Chondrocyte (in vitro differentiated cells): ENCODE data around the gene MYLK. TPM values are rescaled to one million over a fixed set of nuclear protein-coding genes. Genes with fewer than 3 reads are reported as not detected.

ENCODE experiments used
- DNase-seq: peaks from one replicate; pipeline ENCODE4 v3.0.0; 2021; ENCODE audit warnings: mixed read lengths, low spot score
- H3K27ac Mint-ChIP-seq: one replicate; pipeline ENCODE4 v1.8.0; 2021; ENCODE audit warnings: mild to moderate bottlenecking, moderate library complexity, mixed read lengths; ENCODE audit not compliant: unreplicated experiment
- H3K27me3 Mint-ChIP-seq: 2 replicates; pipeline ENCODE4 v1.8.0; 2021; ENCODE audit warnings: low read depth, mixed read lengths
- H3K36me3 Mint-ChIP-seq: 2 replicates; pipeline ENCODE4 v1.8.0; 2021; ENCODE audit warnings: low read depth, mixed read lengths
- H3K4me1 Mint-ChIP-seq: 2 replicates; pipeline ENCODE4 v1.8.0; 2021; ENCODE audit warnings: low read depth, mild to moderate bottlenecking, mixed read lengths
- H3K4me3 Mint-ChIP-seq: one replicate; pipeline ENCODE4 v1.8.0; 2021; ENCODE audit warnings: mild to moderate bottlenecking, moderate library complexity, mixed read lengths; ENCODE audit not compliant: unreplicated experiment
- H3K9me3 Mint-ChIP-seq: 2 replicates; pipeline ENCODE4 v1.8.0; 2021; ENCODE audit warnings: low read depth, mixed read lengths
- total RNA-seq: library from RNA; stranded (reverse); gene quantifications from 3 replicates; pipeline ENCODE4 v1.2.1, GENCODE V29; 2021
- TF ChIP-seq, protein P1 (sequence below): fragments of 200-600 bp; sonication (generic); IDR thresholded peaks from 2 replicates; pipeline ENCODE4 v1.5.0; 2021; ENCODE audit warnings: antibody characterized with exemption, mild to moderate bottlenecking, moderate library complexity

Gene MYLK
- total RNA-seq, 1 donor from 2014 or later: 405 TPM

DNA sequence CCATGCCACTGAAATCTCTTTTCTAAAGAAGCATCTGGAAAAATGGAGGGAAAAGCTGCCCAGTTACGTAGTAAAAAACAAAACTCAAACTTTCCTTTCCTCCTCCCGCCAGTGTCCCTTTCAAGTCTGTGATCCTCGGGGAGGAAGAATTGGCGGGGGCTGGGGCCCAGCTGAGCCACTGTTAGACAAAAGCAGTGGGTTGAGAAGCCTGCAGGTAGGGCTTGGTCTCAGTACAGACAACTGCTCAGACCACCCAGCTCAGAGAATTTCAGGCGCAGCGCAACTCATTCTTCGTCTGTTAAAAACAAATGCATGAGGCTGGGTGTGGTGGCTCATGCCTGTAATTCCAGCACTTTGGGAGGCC lies 117.1 kb downstream of the MYLK start:
- no peaks in the 10 kb centered on the region for H3K27me3 Mint-ChIP-seq
- H3K4me1 Mint-ChIP-seq: peaks cover 4% of the 10 kb centered on the region
- peaks cover 2% of the 10 kb centered on the region for H3K36me3 Mint-ChIP-seq
- no peak overlapping the region for H3K4me3 Mint-ChIP-seq
- no peak for DNase-seq
- H3K9me3 Mint-ChIP-seq: no peaks in the 10 kb centered on the region
- TF ChIP-seq, protein P1, sequence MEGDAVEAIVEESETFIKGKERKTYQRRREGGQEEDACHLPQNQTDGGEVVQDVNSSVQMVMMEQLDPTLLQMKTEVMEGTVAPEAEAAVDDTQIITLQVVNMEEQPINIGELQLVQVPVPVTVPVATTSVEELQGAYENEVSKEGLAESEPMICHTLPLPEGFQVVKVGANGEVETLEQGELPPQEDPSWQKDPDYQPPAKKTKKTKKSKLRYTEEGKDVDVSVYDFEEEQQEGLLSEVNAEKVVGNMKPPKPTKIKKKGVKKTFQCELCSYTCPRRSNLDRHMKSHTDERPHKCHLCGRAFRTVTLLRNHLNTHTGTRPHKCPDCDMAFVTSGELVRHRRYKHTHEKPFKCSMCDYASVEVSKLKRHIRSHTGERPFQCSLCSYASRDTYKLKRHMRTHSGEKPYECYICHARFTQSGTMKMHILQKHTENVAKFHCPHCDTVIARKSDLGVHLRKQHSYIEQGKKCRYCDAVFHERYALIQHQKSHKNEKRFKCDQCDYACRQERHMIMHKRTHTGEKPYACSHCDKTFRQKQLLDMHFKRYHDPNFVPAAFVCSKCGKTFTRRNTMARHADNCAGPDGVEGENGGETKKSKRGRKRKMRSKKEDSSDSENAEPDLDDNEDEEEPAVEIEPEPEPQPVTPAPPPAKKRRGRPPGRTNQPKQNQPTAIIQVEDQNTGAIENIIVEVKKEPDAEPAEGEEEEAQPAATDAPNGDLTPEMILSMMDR: no peak
- H3K27ac Mint-ChIP-seq: no peak overlapping the region

GRCh38 chr3:123766193-123767008 lies 117.7 kb downstream of the MYLK start:
- Mint-ChIP-seq H3K36me3 (peaks cover 2% of the 10 kb centered on the region), H3K9me3 (no peaks in the 10 kb centered on the region), H3K27ac (no peak overlapping the region), H3K27me3 (no peaks in the 10 kb centered on the region), H3K4me3 (no peak overlapping the region), H3K4me1 (peaks cover 4% of the 10 kb centered on the region)
- DNase-seq: no peak
- TF ChIP-seq, protein P1: no peak

DNA sequence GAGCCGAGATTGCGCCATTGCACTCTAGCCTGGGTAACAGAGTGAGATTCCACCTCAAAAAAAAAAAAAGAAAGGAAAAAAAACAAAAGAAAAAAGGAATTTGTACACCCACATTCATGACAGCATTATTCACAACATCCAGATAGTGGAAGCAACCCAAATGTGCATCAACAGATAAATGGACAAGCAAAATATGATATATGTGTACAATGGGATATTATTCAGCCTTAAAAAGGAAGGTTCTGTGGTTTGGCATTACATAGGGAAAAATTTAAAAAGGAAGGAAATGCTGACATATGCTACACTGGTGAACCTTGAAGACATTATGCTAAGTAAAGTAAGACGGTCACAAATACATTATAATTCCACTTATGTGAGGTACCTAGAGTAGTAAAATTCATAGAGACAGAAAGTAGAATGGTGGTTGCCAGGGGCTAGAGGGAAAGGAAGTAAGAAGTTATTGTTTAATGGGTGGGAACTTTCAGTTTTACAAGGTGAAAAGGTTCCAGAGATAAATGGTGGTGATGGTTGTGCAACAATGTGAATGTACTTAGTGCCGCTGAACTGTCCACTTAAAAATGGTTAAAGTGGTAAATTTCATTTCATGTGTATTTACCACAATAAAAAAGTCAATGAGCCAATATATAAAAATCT lies 118.5 kb downstream of the MYLK start:
- H3K27me3 Mint-ChIP-seq: no peaks in the 10 kb centered on the region
- no peak overlapping the region for H3K27ac Mint-ChIP-seq
- no peak for DNase-seq
- H3K9me3 Mint-ChIP-seq: no peaks in the 10 kb centered on the region
- peaks cover 2% of the 10 kb centered on the region for H3K36me3 Mint-ChIP-seq
- H3K4me1 Mint-ChIP-seq: peaks cover 4% of the 10 kb centered on the region
- TF ChIP-seq, protein P1: no peak
- no peak overlapping the region for H3K4me3 Mint-ChIP-seq

DNA sequence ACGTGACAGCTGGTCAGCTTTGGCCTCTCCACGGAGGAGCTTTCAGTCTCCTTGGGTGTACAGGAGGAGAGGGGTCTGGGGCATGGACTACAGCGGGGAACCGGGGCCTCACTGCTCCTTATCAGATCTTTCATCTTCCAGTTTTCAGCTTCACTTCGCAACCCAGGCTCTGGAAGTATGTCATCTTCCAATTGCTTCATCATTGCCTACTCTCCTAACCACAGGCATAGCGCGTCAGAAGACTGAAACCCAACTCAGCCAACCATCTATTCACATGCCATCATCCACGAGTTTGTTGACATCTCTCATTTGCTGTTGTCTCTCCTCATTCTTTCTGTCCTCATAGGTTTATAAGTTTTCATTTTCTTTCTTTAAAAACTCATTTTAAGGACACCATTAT lies 119.5 kb downstream of the MYLK start:
- DNase-seq: no peak
- Mint-ChIP-seq H3K27me3 (no peaks in the 10 kb centered on the region), H3K27ac (no peak overlapping the region), H3K36me3 (peaks cover 2% of the 10 kb centered on the region), H3K4me3 (no peak overlapping the region), H3K4me1 (peaks cover 4% of the 10 kb centered on the region), H3K9me3 (no peaks in the 10 kb centered on the region)
- TF ChIP-seq, protein P1: no peak

GRCh38 chr3:123762805-123763204 lies 121.3 kb downstream of the MYLK start:
- peaks cover 2% of the 10 kb centered on the region for H3K36me3 Mint-ChIP-seq
- TF ChIP-seq, protein P1: no peak
- no peak for DNase-seq
- peaks cover 14% of the 10 kb centered on the region for H3K4me1 Mint-ChIP-seq
- H3K27me3 Mint-ChIP-seq: no peaks in the 10 kb centered on the region
- no peak overlapping the region for H3K4me3 Mint-ChIP-seq
- H3K27ac Mint-ChIP-seq: no peak overlapping the region
- no peaks in the 10 kb centered on the region for H3K9me3 Mint-ChIP-seq
